WTC11 (cell line): Measurements from ENCODE around the gene SERPINA4.

Source experiments
- ETV6 ChIP-seq: sonication (generic); formaldehyde crosslinking; IDR thresholded peaks from 2 replicates; pipeline ENCODE4 v1.8.1; 2022; ENCODE audit warnings: mild to moderate bottlenecking, missing genetic modification reagents
- FOXK1 ChIP-seq: sonication (generic); formaldehyde crosslinking; IDR thresholded peaks from 2 replicates; pipeline ENCODE4 v1.8.0; 2022; ENCODE audit warnings: mild to moderate bottlenecking, moderate library complexity, missing genetic modification reagents
- MXD4 ChIP-seq: fragments of 250-450 bp; sonication (Bioruptor Pico); IDR thresholded peaks from 2 replicates; pipeline ENCODE4 v1.8.0; 2021; ENCODE audit warnings: mild to moderate bottlenecking, moderate library complexity, borderline replicate concordance
- NFYB ChIP-seq: sonication (generic); formaldehyde crosslinking; conservative IDR thresholded peaks from 2 replicates; pipeline ENCODE4 v1.8.0; 2022; ENCODE audit warnings: low read depth, missing genetic modification reagents
- NR2C2 ChIP-seq: sonication (generic); formaldehyde crosslinking; IDR thresholded peaks from 2 replicates; pipeline ENCODE4 v1.8.0; 2022; ENCODE audit warnings: mild to moderate bottlenecking, missing genetic modification reagents
- ZNF138 ChIP-seq: sonication (generic); formaldehyde crosslinking; conservative IDR thresholded peaks from 2 replicates; pipeline ENCODE4 v1.8.1; 2022; ENCODE audit warnings: mild to moderate bottlenecking, moderate library complexity, missing genetic modification reagents
- TF ChIP-seq, protein P1 (sequence below): sonication (generic); formaldehyde crosslinking; IDR thresholded peaks from 2 replicates; pipeline ENCODE4 v1.8.0; 2022; ENCODE audit warnings: mild to moderate bottlenecking, missing genetic modification reagents
- TF ChIP-seq, protein P2 (sequence below): sonication (generic); formaldehyde crosslinking; IDR thresholded peaks from 2 replicates; pipeline ENCODE4 v1.8.0; 2023; ENCODE audit warnings: mild to moderate bottlenecking, missing genetic modification reagents
- TF ChIP-seq, protein P3 (sequence below): fragments of 200-600 bp; IDR thresholded peaks from 2 replicates; pipeline ENCODE4 v1.8.0; 2022; ENCODE audit warnings: antibody characterized with exemption
- TF ChIP-seq, protein P4 (sequence below): sonication (generic); formaldehyde crosslinking; IDR thresholded peaks from 2 replicates; pipeline ENCODE4 v1.8.0; 2022; ENCODE audit warnings: mild to moderate bottlenecking, missing genetic modification reagents
- TF ChIP-seq, protein P5 (sequence below): sonication (generic); formaldehyde crosslinking; conservative IDR thresholded peaks from 2 replicates; pipeline ENCODE4 v1.8.1; 2022; ENCODE audit warnings: mild to moderate bottlenecking, missing genetic modification reagents
- TF ChIP-seq, protein P6 (sequence below): sonication (generic); formaldehyde crosslinking; IDR thresholded peaks from 2 replicates; pipeline ENCODE4 v1.8.1; 2022; ENCODE audit warnings: low read depth, mild to moderate bottlenecking, moderate library complexity, missing genetic modification reagents, borderline replicate concordance

DNA sequence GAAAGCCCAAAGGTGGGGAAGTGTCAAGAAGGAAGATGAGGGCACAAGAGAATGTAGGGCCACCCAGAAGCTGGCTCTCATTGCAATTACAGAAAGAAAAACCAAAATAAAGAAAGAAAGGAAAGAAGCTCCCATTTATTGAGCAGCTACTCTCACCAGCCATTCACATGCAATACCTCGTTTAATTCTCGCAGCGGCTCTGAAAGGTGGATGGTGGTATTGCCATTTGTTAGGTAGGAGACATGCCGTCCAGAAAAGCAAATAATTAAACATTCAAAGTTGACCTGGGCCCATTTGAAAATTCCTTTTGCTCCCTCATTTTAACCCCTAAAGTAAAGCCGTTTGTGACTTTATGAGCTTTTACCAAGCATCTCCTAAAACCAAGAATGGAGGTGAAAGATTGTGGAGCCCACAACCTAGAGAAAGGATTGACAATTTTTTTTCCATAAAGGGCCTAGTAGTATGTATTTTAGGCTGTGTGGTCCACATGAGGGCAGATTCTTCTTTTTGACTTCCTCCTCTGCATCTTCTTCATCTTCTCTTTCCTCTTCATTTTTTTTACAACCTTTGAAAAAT is 56.2 kb downstream of the SERPINA4 start:
- TF ChIP-seq, protein P1, sequence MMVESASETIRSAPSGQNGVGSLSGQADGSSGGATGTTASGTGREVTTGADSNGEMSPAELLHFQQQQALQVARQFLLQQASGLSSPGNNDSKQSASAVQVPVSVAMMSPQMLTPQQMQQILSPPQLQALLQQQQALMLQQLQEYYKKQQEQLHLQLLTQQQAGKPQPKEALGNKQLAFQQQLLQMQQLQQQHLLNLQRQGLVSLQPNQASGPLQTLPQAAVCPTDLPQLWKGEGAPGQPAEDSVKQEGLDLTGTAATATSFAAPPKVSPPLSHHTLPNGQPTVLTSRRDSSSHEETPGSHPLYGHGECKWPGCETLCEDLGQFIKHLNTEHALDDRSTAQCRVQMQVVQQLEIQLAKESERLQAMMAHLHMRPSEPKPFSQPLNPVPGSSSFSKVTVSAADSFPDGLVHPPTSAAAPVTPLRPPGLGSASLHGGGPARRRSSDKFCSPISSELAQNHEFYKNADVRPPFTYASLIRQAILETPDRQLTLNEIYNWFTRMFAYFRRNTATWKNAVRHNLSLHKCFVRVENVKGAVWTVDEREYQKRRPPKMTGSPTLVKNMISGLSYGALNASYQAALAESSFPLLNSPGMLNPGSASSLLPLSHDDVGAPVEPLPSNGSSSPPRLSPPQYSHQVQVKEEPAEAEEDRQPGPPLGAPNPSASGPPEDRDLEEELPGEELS = no peak
- TF ChIP-seq ETV6 (CRISPR knock-in tag) (no peak), NFYB (CRISPR knock-in tag) (no peak), NR2C2 (CRISPR knock-in tag) (no peak), ZNF138 (no peak), MXD4 (no peak), FOXK1 (no peak)
- TF ChIP-seq, protein P2, sequence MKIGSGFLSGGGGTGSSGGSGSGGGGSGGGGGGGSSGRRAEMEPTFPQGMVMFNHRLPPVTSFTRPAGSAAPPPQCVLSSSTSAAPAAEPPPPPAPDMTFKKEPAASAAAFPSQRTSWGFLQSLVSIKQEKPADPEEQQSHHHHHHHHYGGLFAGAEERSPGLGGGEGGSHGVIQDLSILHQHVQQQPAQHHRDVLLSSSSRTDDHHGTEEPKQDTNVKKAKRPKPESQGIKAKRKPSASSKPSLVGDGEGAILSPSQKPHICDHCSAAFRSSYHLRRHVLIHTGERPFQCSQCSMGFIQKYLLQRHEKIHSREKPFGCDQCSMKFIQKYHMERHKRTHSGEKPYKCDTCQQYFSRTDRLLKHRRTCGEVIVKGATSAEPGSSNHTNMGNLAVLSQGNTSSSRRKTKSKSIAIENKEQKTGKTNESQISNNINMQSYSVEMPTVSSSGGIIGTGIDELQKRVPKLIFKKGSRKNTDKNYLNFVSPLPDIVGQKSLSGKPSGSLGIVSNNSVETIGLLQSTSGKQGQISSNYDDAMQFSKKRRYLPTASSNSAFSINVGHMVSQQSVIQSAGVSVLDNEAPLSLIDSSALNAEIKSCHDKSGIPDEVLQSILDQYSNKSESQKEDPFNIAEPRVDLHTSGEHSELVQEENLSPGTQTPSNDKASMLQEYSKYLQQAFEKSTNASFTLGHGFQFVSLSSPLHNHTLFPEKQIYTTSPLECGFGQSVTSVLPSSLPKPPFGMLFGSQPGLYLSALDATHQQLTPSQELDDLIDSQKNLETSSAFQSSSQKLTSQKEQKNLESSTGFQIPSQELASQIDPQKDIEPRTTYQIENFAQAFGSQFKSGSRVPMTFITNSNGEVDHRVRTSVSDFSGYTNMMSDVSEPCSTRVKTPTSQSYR = no peak
- TF ChIP-seq, protein P3, sequence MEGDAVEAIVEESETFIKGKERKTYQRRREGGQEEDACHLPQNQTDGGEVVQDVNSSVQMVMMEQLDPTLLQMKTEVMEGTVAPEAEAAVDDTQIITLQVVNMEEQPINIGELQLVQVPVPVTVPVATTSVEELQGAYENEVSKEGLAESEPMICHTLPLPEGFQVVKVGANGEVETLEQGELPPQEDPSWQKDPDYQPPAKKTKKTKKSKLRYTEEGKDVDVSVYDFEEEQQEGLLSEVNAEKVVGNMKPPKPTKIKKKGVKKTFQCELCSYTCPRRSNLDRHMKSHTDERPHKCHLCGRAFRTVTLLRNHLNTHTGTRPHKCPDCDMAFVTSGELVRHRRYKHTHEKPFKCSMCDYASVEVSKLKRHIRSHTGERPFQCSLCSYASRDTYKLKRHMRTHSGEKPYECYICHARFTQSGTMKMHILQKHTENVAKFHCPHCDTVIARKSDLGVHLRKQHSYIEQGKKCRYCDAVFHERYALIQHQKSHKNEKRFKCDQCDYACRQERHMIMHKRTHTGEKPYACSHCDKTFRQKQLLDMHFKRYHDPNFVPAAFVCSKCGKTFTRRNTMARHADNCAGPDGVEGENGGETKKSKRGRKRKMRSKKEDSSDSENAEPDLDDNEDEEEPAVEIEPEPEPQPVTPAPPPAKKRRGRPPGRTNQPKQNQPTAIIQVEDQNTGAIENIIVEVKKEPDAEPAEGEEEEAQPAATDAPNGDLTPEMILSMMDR = no peak
- TF ChIP-seq, protein P4, sequence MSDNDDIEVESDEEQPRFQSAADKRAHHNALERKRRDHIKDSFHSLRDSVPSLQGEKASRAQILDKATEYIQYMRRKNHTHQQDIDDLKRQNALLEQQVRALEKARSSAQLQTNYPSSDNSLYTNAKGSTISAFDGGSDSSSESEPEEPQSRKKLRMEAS (CRISPR knock-in tag) = no peak
- TF ChIP-seq, protein P5, sequence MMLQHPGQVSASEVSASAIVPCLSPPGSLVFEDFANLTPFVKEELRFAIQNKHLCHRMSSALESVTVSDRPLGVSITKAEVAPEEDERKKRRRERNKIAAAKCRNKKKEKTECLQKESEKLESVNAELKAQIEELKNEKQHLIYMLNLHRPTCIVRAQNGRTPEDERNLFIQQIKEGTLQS (CRISPR knock-in tag) = no peak
- TF ChIP-seq, protein P6, sequence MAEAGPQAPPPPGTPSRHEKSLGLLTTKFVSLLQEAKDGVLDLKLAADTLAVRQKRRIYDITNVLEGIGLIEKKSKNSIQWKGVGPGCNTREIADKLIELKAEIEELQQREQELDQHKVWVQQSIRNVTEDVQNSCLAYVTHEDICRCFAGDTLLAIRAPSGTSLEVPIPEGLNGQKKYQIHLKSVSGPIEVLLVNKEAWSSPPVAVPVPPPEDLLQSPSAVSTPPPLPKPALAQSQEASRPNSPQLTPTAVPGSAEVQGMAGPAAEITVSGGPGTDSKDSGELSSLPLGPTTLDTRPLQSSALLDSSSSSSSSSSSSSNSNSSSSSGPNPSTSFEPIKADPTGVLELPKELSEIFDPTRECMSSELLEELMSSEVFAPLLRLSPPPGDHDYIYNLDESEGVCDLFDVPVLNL (CRISPR knock-in tag) = no peak
